Loucy (cell line): ENCODE results near the gene LSM14B.

Experiments
- H2AFZ ChIP-seq: fragments of 200-600 bp; sonication (generic); 2 replicates; pipeline ENCODE4 v1.6.0; 2016; ENCODE audit warnings: antibody characterized with exemption, mild to moderate bottlenecking, low read length, moderate library complexity
- H3F3A ChIP-seq: fragments of 200-600 bp; 2 replicates; pipeline ENCODE4 v1.6.0; 2016; ENCODE audit warnings: antibody characterized with exemption, low read depth, mild to moderate bottlenecking
- H3K27me3 ChIP-seq: fragments of 200-600 bp; sonication (generic); 2 replicates; pipeline ENCODE4 v1.6.1; 2014; ENCODE audit warnings: low read length, mild to moderate bottlenecking; ENCODE audit not compliant: insufficient read depth, poor library complexity, severe bottlenecking
- H3K36me3 ChIP-seq: fragments of 200-600 bp; sonication (generic); 2 replicates; pipeline ENCODE4 v1.6.1; 2016; ENCODE audit warnings: low read length; ENCODE audit not compliant: insufficient read depth
- H3K4me1 ChIP-seq: fragments of 200-600 bp; sonication (generic); 2 replicates; pipeline ENCODE4 v1.5.1; 2014; ENCODE audit warnings: low read length, mild to moderate bottlenecking; ENCODE audit not compliant: insufficient read depth, poor library complexity, severe bottlenecking
- H3K4me2 ChIP-seq: fragments of 200-600 bp; sonication (generic); 2 replicates; pipeline ENCODE4 v1.6.0; 2014; ENCODE audit warnings: antibody characterized with exemption, low read length, low read depth, mild to moderate bottlenecking; ENCODE audit not compliant: poor library complexity, severe bottlenecking
- H3K4me3 ChIP-seq: fragments of 200-600 bp; sonication (generic); 2 replicates; pipeline ENCODE4 v1.5.1; 2014; ENCODE audit warnings: low read length, mild to moderate bottlenecking, mixed read lengths; ENCODE audit not compliant: poor library complexity, severe bottlenecking
- H3K79me2 ChIP-seq: fragments of 200-600 bp; sonication (generic); 2 replicates; pipeline ENCODE4 v1.6.1; 2014; ENCODE audit warnings: low read length; ENCODE audit not compliant: insufficient read depth
- H3K9ac ChIP-seq: fragments of 200-600 bp; sonication (generic); 2 replicates; pipeline ENCODE4 v1.6.0; 2014; ENCODE audit warnings: mild to moderate bottlenecking, low read depth, low read length, moderate library complexity; ENCODE audit not compliant: poor library complexity, severe bottlenecking
- H3K9me2 ChIP-seq: fragments of 200-600 bp; sonication (generic); replicated peaks from 2 replicates; pipeline ENCODE4 v1.6.1; 2016; ENCODE audit warnings: low read depth, low read length, mixed read lengths
- H3K9me3 ChIP-seq: fragments of 200-600 bp; sonication (generic); 2 replicates; pipeline ENCODE4 v1.6.1; 2014; ENCODE audit warnings: mild to moderate bottlenecking, antibody characterized with exemption, low read length, low read depth; ENCODE audit not compliant: insufficient read depth
- H4K20me1 ChIP-seq: fragments of 200-600 bp; sonication (generic); 2 replicates; pipeline ENCODE4 v1.6.0; 2014; ENCODE audit warnings: antibody characterized with exemption, low read length, mild to moderate bottlenecking; ENCODE audit not compliant: insufficient read depth, poor library complexity, severe bottlenecking
- EZH2phosphoT487 ChIP-seq: fragments of 200-600 bp; IDR thresholded peaks from 2 replicates; pipeline ENCODE4 v1.6.1; 2018; ENCODE audit warnings: antibody characterized with exemption, mild to moderate bottlenecking, moderate library complexity, borderline replicate concordance
- TF ChIP-seq, protein P1 (sequence below): fragments of 200-600 bp; sonication (generic); conservative IDR thresholded peaks from 2 replicates; pipeline ENCODE4 v1.5.1; 2014; ENCODE audit warnings: mild to moderate bottlenecking, antibody characterized with exemption, low read length

Gene LSM14B

DNA sequence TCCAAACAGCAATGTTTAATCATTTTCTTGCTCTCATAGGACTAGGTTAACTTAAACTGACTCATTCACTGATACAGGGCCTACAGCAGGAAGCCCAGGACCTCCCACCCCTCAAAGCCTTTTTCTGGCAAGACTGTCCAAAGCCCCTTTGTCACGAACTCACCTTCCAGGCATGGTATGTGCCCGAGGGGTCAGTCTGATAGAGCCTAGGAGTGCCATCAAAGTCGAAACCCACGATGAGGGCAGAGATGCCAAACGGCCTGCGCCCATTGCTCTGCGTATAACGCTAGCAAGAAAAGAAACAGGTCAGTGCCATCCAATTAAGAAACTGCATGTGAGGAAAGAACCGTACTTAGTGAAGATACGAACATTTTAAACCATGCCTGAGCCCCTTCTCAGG, 16.6 kb downstream of the LSM14B start:
- Histone ChIP-seq H3K9me3 (no peaks in the 10 kb centered on the region), H3K9ac (no peak overlapping the region), H2AFZ (no peak overlapping the region), H3K4me3 (no peak overlapping the region), H3K9me2 (no peaks in the 10 kb centered on the region), H3K4me2 (no peak overlapping the region), H3F3A (no peaks in the 10 kb centered on the region), H4K20me1 (peaks cover 71% of the 10 kb centered on the region), H3K27me3 (no peaks in the 10 kb centered on the region), H3K36me3 (peaks cover 62% of the 10 kb centered on the region; the same call in 1 of the 2 replicates), H3K4me1 (peaks cover 20% of the 10 kb centered on the region), H3K79me2 (peaks cover 55% of the 10 kb centered on the region)
- no peak for TF ChIP-seq EZH2phosphoT487
- TF ChIP-seq, protein P1, sequence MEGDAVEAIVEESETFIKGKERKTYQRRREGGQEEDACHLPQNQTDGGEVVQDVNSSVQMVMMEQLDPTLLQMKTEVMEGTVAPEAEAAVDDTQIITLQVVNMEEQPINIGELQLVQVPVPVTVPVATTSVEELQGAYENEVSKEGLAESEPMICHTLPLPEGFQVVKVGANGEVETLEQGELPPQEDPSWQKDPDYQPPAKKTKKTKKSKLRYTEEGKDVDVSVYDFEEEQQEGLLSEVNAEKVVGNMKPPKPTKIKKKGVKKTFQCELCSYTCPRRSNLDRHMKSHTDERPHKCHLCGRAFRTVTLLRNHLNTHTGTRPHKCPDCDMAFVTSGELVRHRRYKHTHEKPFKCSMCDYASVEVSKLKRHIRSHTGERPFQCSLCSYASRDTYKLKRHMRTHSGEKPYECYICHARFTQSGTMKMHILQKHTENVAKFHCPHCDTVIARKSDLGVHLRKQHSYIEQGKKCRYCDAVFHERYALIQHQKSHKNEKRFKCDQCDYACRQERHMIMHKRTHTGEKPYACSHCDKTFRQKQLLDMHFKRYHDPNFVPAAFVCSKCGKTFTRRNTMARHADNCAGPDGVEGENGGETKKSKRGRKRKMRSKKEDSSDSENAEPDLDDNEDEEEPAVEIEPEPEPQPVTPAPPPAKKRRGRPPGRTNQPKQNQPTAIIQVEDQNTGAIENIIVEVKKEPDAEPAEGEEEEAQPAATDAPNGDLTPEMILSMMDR, result no peak

DNA sequence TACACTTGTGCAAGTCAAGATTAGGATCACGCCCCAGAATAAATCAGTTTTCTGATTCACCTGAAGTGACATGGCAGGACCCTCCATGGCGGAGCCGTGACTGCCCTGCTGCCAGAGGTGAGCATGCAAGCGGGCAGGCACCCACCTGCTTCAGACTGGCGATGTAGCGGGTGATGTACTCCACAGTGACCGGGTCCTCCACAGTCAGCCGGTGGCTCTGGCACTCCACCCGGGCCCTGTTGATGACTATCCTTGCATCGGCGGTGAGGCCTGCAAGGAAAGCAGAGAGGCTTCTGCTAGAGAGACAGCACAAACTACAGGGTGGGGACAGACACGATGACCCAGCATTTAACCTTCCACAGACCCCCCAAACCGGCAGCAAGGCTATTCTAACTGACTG, 17.4 kb downstream of the LSM14B start:
- TF ChIP-seq EZH2phosphoT487, result no peak
- TF ChIP-seq, protein P1, result no peak
- peak overlapping the region; percentile 98 for H3K4me2 ChIP-seq
- no peaks in the 10 kb centered on the region for H3F3A ChIP-seq
- no peak overlapping the region for H3K9ac ChIP-seq
- no peaks in the 10 kb centered on the region for H3K9me3 ChIP-seq
- H3K9me2 ChIP-seq, result no peaks in the 10 kb centered on the region
- no peaks in the 10 kb centered on the region for H3K27me3 ChIP-seq
- peaks cover 78% of the 10 kb centered on the region for H4K20me1 ChIP-seq
- H3K36me3 ChIP-seq, result peaks cover 57% of the 10 kb centered on the region; the same call in 1 of the 2 replicates
- H3K4me1 ChIP-seq, result peaks cover 23% of the 10 kb centered on the region
- H3K79me2 ChIP-seq, result peaks cover 61% of the 10 kb centered on the region
- no peak overlapping the region for H2AFZ ChIP-seq
- peak overlapping the region; percentile 94 for H3K4me3 ChIP-seq

DNA sequence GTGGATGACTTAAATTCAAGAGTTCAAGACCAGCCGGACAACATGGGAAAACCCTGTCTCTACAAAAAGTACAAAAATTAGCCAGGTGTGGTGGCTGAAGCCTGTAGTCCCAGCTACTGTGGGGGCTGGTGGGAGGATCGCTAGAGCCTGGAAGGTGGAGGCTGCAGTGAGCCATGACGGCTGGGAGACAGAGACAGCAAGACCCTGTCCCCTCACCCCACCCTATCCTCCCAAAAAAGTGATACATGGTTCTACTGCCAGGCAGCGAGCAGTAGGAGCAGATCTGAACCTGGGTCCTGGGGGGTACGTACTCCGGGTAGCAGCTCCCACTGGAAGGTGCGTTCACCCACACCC, 18.7 kb downstream of the LSM14B start:
- TF ChIP-seq, protein P1, result no peak
- TF ChIP-seq EZH2phosphoT487, result no peak
- H2AFZ ChIP-seq, result no peak overlapping the region
- peaks cover 35% of the 10 kb centered on the region for H3K4me1 ChIP-seq
- H3K4me3 ChIP-seq, result peak overlapping the region; percentile 94
- peak overlapping the region; percentile 96 for H3K9ac ChIP-seq
- H3K36me3 ChIP-seq, result peaks cover 43% of the 10 kb centered on the region; the same call in 1 of the 2 replicates
- H4K20me1 ChIP-seq, result peaks cover 82% of the 10 kb centered on the region
- H3K4me2 ChIP-seq, result peak overlapping the region; percentile 98
- H3K9me3 ChIP-seq, result no peaks in the 10 kb centered on the region
- no peaks in the 10 kb centered on the region for H3F3A ChIP-seq
- H3K27me3 ChIP-seq, result no peaks in the 10 kb centered on the region
- peaks cover 71% of the 10 kb centered on the region for H3K79me2 ChIP-seq
- H3K9me2 ChIP-seq, result no peaks in the 10 kb centered on the region
